ENCODE results near the gene TAF10.

Gene TAF10

GRCh38 chr11:6576471-6577373 lies 35.3 kb downstream of the TAF10 start:
- DNase-seq (ENCODE audit: low read depth): no peak

- DNase-seq (ENCODE audit: low read depth): no peak
Observed at GRCh38 chr11:6574816-6575715, 37.0 kb downstream of the TAF10 start.

- no peak for DNase-seq (ENCODE audit: low read depth)
Observed at GRCh38 chr11:6572215-6572614, 39.8 kb downstream of the TAF10 start.

DNA sequence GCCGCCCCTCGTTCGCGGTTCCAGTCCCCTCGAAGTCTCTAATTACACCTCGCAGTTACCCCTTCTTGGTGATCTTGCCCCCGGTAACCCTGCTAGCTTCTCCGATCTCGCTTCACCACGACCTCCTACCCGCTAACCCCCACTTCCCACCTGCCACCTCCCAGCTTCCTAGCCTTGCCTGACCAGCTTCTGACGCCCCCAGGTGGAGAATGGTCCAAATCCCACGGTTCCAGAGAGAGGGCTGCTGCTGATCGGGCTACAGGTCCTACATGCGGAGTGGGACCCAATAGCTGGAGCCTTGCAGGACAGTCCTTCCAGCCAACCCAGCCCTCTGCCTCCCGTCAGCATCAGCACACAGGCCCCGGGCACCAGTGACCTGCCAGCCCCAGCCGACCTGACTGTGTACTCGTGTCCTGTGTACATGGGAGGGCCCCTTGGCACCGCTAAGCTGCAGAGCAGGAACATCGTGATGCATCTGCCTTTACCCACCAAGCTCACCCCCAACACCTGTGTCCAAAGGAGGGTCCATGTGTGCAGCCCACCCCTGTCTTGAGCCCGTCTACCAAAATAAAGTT lies 40.5 kb downstream of the TAF10 start:
- DNase-seq (ENCODE audit: low read depth): no peak

GRCh38 chr11:6570691-6571427 lies 41.2 kb downstream of the TAF10 start:
- DNase-seq (ENCODE audit: low read depth): no peak

DNA sequence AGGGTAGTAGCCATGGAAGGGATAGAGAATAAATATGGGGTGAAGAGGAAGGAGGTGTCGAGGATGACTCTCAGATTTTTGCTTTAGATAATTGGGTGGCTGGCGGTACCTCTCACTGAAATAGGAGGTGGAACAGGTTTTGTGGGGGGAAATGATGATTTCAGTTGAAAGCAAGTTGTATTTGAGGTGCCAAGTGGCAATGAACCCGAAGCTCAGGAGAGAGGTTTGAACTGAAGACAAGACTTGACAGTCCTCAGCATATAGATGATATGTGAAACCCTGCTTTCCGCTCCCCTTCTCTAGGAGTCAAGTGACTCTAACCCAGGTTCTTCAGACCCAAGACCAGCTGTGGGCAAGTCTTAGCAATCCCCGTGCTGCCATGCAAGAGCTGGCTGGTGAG lies 42.3 kb downstream of the TAF10 start:
- DNase-seq (ENCODE audit: low read depth): no peak

- no peak for DNase-seq (ENCODE audit: low read depth)
Observed at GRCh38 chr11:6568191-6568918, 43.7 kb downstream of the TAF10 start.

DNA sequence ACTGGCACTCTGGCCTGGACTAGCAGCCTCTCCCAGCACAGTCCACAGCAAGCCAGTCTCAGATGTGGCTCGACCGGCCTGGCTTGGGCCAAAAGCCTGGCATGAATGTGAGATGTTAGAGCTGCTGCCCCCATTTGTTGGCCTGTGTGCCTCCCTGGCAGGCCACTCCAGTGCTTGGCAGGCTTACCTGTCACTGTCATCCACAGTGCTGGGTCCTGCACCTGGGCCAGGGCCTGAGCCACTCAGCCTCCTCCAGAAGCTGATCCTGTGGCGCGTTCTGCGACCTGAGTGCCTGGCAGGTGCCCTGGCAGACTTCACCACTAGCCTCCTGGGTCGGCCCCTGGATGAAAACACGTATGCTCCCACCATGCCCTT lies 44.7 kb downstream of the TAF10 start:
- DNase-seq (ENCODE audit: low read depth): no peak

DNA sequence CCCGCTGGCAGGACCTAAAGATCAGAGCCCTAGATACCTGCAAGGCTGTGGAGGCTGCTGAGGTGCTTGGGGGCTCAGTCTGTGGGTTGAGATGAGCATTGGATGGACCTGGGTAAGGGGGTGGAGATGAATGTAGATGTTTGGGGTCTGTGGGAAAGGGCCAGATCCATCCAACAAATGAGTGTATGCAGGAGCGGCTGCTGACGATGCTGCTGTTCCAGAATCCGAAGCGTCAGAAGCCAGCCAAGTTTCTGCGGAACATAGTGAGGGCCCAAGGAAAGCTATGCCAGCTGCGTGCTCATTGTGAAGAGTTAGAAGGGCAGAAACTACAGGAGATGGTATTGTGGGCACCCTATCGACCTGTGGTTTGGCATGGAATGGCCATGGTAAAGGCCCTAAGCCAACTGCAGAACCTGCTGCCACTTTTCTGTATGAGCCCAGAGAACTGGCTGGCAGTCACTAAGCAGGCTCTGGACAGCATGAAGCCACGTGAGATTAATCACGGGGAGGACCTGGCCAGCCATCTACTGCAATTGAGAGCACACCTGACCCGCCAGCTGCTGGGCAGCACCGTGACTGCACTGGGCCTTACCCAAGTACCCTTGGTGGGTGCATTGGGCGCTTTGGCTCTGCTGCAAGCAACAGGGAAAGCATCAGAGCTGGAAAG lies 45.2 kb downstream of the TAF10 start:
- no peak for DNase-seq (ENCODE audit: low read depth)

DNA sequence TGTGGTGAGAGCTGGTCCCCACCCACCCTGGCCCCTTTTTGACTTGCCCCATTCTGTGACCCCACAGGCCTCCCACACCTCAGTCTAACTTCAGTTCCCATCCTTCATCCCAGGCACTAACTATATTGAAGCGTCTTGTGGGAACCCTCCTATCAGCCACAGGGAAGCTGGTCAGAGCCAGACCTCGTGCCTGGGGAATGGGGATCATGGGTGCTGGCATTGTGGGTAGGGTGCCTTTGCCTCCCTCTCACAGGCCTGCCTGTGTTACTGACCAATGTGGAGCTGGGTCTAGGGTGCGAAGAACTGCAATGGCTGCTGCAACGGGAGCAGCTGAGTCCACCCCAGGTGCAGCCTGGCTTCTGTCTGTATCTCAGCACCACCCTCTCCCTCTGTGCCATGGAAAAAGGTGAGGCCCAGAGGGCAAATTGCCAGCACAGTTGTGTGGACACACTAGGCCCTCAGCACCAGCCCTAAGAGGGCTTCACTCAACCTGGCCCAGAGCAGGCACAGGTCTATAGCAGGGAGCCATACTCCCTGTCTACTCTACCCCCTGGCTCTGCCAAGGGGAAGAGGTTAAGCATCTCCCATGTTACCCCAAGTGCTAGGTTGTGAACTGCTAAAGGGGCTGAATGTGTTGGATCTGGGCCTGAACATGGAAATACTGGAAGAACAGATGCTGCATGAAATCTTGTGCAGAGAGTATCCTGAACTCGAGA lies 45.9 kb downstream of the TAF10 start:
- no peak for DNase-seq (ENCODE audit: low read depth)

GRCh38 chr11:6565325-6565724 lies 46.7 kb downstream of the TAF10 start:
- no peak for DNase-seq (ENCODE audit: low read depth)

- no peak for DNase-seq (ENCODE audit: low read depth)
Observed at GRCh38 chr11:6563667-6564066, 48.3 kb downstream of the TAF10 start.

- DNase-seq (ENCODE audit: low read depth): no peak
Observed at GRCh38 chr11:6563121-6563619, 48.8 kb downstream of the TAF10 start.

DNA sequence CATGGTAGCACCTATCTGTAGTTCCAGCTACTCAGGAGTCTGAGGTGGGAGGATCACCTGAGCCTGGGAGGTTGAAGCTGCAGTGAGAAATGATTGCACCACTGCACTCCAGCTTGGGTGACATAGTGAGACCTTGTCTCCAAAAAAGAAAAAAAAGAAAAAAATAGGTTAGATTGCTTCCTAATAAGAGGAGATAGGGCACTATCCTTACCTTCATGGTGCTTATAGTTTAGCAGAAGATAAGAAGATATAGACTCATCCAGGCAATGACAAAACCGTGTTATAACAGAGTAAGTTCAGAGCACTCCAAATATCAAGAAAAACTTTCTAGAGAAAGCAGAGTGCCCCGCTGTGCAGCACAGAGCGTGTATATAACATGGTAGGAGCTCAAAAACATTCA lies 50.7 kb downstream of the TAF10 start:
- DNase-seq (ENCODE audit: low read depth): no peak

Data from activated T-cell treated with anti-CD3 and anti-CD28 coated beads for 48 hours (primary cell).